ENCODE results near the gene ZSCAN23. TPM values are rescaled to one million over a fixed set of nuclear protein-coding genes. Genes with fewer than 3 reads are reported as not detected.
A peak's percentile ranks its signal among the peaks of the same experiment; 100 is the strongest.

ZSCAN23 gene
- 3.5 TPM for polyA plus RNA-seq (2013, experiment 1 of 2)
- 4.9 TPM for polyA plus RNA-seq (2013, experiment 2 of 2)

DNA sequence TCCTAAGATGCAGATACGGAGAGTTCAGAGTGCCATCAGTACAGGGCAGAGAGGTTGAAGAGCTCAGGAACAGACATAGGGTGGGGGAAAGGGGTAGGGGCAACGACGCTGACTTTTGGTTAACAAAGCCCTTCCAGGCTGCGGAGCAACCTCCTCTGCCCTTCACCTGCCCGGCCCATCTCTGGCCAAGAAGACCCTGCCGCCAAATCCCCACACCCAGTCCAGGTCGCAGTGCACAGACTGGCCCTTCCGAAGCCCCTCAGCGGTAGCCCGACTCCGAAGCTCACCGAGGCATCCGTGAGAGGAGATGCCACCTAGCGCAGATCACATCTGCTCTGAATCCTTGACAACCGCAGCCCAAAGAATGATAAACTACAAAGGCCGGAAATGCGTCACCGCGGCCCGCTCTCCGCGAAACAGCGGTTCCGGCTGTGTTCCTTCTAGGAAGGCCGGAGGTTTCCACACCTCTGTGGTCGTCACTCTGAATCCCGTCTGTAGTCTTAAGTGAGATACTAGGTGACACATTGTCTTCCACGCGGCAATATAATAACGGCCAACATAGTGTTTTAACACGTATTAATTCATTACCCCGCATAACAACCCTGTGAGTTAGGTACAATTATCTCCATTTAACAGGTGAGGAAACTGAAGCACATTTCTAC, at the start of gene ZSCAN23:
Gene ZSCAN23 (minus strand): TSS at position 380 of the 662 bp plus-strand sequence. CDS start 7,225 bp downstream, outside the sequence.
- no peaks in the 10 kb centered on the region for H3K4me1 ChIP-seq (ENCODE audit: control insufficient read depth, insufficient read depth, low read length, poor library complexity, severe bottlenecking)
- H3K36me3 ChIP-seq (ENCODE audit: control insufficient read depth, insufficient read depth, low read length), result no peaks in the 10 kb centered on the region
- H3K9me3 ChIP-seq (ENCODE audit: control insufficient read depth, low read length), result no peaks in the 10 kb centered on the region
- WGBS, 2 experiments (ENCODE audit: insufficient coverage in 2 of 2), result 0 to 1% methylated on average over 22 to 25 of the region's 32 CpGs
- peak within 1 kb of the TSS; percentile 76 for H3K4me3 ChIP-seq (ENCODE audit: extremely low read depth, insufficient read depth, low read length, poor library complexity, severe bottlenecking)
- peak within 1 kb of the TSS; percentile 87 for H3K27ac ChIP-seq (ENCODE audit: low read depth, low read length, severe bottlenecking)

DNA sequence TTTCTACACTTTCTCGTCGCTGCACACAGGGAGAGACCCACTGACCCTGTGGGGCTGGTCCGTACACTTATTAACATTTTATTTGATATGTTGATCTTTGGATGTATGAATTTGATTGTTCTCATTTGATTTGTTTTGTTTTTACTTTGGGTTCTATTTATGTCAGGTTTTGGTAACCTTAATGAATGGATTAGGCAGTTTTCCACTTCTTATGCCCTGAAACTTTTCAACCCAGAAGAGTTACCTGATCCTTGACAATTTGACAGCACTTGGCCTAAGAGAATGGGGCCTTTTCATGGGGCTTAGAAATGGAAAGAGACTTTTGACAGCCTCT, 48.7 kb upstream of the ZSCAN23 start:
- Histone ChIP-seq H3K9me3 (ENCODE audit: control insufficient read depth, low read length) (no peaks in the 10 kb centered on the region), H3K4me3 (ENCODE audit: extremely low read depth, insufficient read depth, low read length, poor library complexity, severe bottlenecking) (no peak overlapping the region), H3K27ac (ENCODE audit: low read depth, low read length, severe bottlenecking) (no peak overlapping the region), H3K4me1 (ENCODE audit: control insufficient read depth, insufficient read depth, low read length, poor library complexity, severe bottlenecking) (no peaks in the 10 kb centered on the region), H3K36me3 (ENCODE audit: control insufficient read depth, insufficient read depth, low read length) (no peaks in the 10 kb centered on the region)
- WGBS, 2 experiments (ENCODE audit: insufficient coverage in 2 of 2), result no CpG with 5 or more reads among the region's 3 CpGs

DNA sequence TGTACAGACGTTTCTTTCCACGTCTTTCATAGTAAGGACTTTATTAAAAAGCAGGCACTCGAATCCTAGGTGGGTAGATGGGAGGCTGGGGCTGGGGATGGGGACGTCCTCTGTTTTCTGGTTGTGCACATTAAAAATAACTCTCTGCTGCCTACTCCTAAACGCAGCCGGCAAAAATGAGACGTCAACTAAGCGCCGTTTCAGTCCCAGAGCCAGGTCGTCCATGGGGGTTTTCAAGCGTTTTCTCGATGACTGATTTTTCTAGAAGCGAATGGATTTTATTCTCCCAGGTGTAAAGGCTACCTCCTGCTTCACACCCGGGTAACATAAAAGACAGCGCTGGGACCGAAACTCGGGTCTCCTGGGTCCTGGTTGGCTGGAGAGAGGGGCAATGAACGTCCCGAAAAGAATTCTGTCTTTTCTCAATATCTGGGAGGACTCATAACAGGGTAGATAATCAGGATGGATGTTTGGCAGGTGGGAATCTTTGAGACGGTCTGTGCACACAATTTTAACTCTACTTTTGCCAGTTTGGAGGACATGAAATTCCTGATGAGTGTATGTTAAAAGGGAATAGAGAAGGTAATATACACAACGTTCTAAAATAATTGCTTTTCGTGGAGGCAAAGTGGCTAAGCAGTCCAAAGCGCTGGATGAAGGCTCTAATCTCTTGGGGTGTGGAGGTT, 47.1 kb upstream of the ZSCAN23 start:
- Histone ChIP-seq H3K27ac (ENCODE audit: low read depth, low read length, severe bottlenecking) (peak overlapping the region; percentile 67), H3K9me3 (ENCODE audit: control insufficient read depth, low read length) (no peaks in the 10 kb centered on the region), H3K4me3 (ENCODE audit: extremely low read depth, insufficient read depth, low read length, poor library complexity, severe bottlenecking) (peak overlapping the region; percentile 67)

DNA sequence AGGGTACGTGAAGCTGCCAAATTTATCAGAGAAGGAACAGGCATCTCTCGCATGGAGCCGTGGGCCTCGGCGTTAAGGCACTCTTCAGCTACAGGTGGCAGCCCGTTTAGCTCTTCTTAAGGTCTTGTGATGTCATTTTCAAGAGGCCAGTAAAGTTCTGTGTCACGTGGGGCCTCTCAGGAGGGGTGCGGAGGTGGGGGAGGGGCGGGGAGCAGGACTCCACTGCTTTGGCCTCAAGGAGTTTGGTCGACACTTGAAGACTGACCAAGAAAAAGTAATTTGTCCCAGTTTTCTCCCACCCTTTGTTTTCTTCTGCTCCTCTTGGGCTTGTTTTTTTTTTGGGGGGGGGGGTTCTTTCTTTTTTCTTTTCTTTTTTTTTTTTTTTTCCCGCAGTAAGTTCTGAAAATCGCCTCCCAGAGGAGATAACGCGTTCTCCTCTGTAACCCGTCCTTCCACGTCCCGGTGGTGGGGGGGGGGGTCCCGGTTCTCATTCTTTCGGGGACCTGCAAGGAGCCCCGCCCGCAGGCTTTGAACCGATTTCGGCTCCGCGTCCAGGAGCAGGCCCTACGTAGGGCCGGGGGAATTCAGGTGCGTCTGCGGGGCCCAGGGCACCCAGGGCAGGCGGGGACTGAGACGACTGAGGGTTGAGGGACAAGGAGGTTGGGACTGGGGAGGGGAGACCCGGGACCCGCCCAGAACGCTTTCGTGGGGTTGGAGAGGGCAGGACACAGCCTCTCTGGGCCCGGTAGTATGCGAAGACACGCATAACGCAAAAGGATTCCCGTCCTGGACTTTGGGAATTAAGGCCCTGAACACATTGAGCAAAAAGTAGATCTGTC, 46.3 kb upstream of the ZSCAN23 start:
- Histone ChIP-seq H3K4me1 (ENCODE audit: control insufficient read depth, insufficient read depth, low read length, poor library complexity, severe bottlenecking) (no peaks in the 10 kb centered on the region), H3K36me3 (ENCODE audit: control insufficient read depth, insufficient read depth, low read length) (no peaks in the 10 kb centered on the region), H3K27ac (ENCODE audit: low read depth, low read length, severe bottlenecking) (peak overlapping the region; percentile 67), H3K9me3 (ENCODE audit: control insufficient read depth, low read length) (no peaks in the 10 kb centered on the region), H3K4me3 (ENCODE audit: extremely low read depth, insufficient read depth, low read length, poor library complexity, severe bottlenecking) (peak overlapping the region; percentile 67)
- 1 to 5% methylated on average over 12 to 20 of the region's 40 CpGs for WGBS, 2 experiments (ENCODE audit: insufficient coverage in 2 of 2)

More for the DNA sequence above, 47.1 kb upstream of the ZSCAN23 start:
- 19 to 34% methylated on average over 12 to 21 of the region's 23 CpGs for WGBS, 2 experiments (ENCODE audit: insufficient coverage in 2 of 2)
- Histone ChIP-seq H3K36me3 (ENCODE audit: control insufficient read depth, insufficient read depth, low read length) (no peaks in the 10 kb centered on the region), H3K4me1 (ENCODE audit: control insufficient read depth, insufficient read depth, low read length, poor library complexity, severe bottlenecking) (no peaks in the 10 kb centered on the region)

DNA sequence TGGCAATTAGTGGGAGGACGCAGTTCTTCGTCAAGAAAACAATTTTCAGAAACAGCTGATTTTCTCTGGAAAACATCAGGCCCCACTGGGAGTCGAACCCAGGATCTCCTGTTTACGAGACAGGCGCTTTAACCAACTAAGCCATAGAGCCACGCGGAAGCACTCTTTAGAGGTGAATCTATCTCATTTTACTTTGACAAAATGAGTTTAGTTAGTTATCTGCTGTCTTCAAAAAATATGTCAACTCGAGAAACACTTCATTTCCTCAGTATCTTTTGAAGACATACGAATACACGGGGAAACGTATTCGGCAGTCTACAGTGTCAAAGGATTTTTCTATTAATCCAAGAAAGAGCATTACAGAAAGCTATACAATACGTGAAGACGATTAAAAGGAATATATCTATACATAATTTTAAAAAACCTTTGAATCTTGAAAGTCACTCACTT, 45.6 kb upstream of the ZSCAN23 start:
- Histone ChIP-seq H3K4me1 (ENCODE audit: control insufficient read depth, insufficient read depth, low read length, poor library complexity, severe bottlenecking) (no peaks in the 10 kb centered on the region), H3K9me3 (ENCODE audit: control insufficient read depth, low read length) (no peaks in the 10 kb centered on the region), H3K36me3 (ENCODE audit: control insufficient read depth, insufficient read depth, low read length) (no peaks in the 10 kb centered on the region), H3K4me3 (ENCODE audit: extremely low read depth, insufficient read depth, low read length, poor library complexity, severe bottlenecking) (peak overlapping the region; percentile 67), H3K27ac (ENCODE audit: low read depth, low read length, severe bottlenecking) (no peak overlapping the region)
- WGBS, 2 experiments (ENCODE audit: insufficient coverage in 2 of 2), result 4 to 10% methylated on average over 2 to 5 of the region's 14 CpGs

DNA sequence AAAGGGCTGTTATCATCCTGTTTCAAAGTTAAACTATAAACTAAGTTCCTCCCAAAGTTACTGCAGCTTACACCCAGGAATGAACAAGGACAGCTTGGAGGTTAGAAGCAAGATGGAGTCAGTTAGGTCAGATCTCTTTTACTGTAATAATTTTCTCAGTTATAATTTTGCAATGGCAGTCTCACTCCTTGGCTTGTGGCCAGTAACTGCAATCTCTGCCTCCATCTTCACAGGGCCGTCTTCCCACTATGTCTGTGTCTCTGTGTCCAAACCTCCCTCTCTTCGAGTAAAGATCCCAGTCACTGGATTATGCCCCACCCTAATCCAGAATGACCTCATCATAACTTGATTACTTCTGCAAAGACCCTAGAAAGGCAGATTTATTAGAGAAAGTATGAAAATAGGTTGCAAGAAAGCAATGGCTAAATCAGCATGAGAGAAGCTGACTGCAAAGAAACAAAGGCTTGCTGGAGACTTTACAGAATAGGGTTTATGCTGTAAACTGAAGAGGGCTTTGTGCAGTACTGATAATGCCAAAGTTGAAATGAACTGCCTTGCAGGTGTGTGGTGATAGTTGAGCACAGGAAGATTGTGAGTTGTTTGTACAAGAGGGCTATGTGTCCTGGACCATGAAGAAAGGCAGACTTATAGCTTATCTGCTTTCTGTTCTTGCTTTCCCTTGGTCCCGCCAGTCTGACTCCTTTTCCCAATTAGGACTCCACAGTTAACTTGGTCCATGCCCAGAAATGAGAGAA, 43.9 kb upstream of the ZSCAN23 start:
- H3K36me3 ChIP-seq (ENCODE audit: control insufficient read depth, insufficient read depth, low read length), result no peaks in the 10 kb centered on the region
- 76 to 100% methylated on average over 1 to 2 of the region's 3 CpGs for WGBS, 2 experiments (ENCODE audit: insufficient coverage in 2 of 2)
- H3K4me1 ChIP-seq (ENCODE audit: control insufficient read depth, insufficient read depth, low read length, poor library complexity, severe bottlenecking), result no peaks in the 10 kb centered on the region
- no peak overlapping the region for H3K4me3 ChIP-seq (ENCODE audit: extremely low read depth, insufficient read depth, low read length, poor library complexity, severe bottlenecking)
- H3K27ac ChIP-seq (ENCODE audit: low read depth, low read length, severe bottlenecking), result no peak overlapping the region
- no peaks in the 10 kb centered on the region for H3K9me3 ChIP-seq (ENCODE audit: control insufficient read depth, low read length)

DNA sequence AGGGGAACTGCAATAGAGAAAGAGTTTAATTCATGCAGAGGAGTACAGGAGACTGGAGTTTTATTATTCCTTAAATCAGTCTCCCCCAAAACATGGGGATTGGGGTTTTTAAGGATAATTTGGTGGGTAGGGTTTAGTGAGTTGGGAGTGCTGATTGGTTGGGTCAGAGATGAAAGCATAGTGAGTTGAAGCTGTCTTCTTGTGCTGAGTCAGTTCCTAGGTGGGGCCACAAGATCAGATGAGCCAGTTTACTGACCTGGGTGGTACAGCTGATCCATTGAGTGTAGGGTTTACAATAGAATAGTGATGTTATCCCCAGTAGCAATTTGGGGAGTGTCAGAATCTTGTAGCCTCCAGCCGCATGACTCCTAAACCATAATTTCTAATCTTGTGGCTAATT, 43.2 kb upstream of the ZSCAN23 start:
- Histone ChIP-seq H3K4me3 (ENCODE audit: extremely low read depth, insufficient read depth, low read length, poor library complexity, severe bottlenecking) (no peak overlapping the region), H3K27ac (ENCODE audit: low read depth, low read length, severe bottlenecking) (no peak overlapping the region), H3K4me1 (ENCODE audit: control insufficient read depth, insufficient read depth, low read length, poor library complexity, severe bottlenecking) (no peaks in the 10 kb centered on the region), H3K9me3 (ENCODE audit: control insufficient read depth, low read length) (no peaks in the 10 kb centered on the region), H3K36me3 (ENCODE audit: control insufficient read depth, insufficient read depth, low read length) (no peaks in the 10 kb centered on the region)
- no CpG with 5 or more reads among the region's 1 CpG for WGBS, 2 experiments (ENCODE audit: insufficient coverage in 2 of 2)

DNA sequence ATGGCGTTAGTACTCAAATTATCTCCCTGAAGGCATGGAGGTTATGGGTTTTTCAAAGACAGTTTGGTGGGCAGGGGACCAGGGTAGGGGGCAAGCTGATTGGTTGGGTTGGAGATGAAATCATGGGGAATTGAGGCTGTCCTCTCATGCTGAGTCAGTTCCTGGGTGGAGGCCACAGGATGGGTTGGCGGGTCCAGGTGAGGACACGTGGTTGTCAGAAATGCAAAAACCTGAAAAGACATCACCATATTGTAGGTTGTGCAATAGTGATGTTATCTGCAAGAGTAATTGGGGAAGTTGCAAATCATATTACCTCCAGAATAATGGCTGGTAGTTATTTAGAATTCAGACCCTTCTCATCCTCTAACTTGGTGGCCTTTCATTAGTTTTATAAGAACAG, 42.2 kb upstream of the ZSCAN23 start:
- Histone ChIP-seq H3K4me1 (ENCODE audit: control insufficient read depth, insufficient read depth, low read length, poor library complexity, severe bottlenecking) (no peaks in the 10 kb centered on the region), H3K4me3 (ENCODE audit: extremely low read depth, insufficient read depth, low read length, poor library complexity, severe bottlenecking) (no peak overlapping the region), H3K9me3 (ENCODE audit: control insufficient read depth, low read length) (no peaks in the 10 kb centered on the region), H3K27ac (ENCODE audit: low read depth, low read length, severe bottlenecking) (no peak overlapping the region), H3K36me3 (ENCODE audit: control insufficient read depth, insufficient read depth, low read length) (no peaks in the 10 kb centered on the region)
- 87 to 88% methylated on average over 1 to 3 of the region's 3 CpGs for WGBS, 2 experiments (ENCODE audit: insufficient coverage in 2 of 2)

DNA sequence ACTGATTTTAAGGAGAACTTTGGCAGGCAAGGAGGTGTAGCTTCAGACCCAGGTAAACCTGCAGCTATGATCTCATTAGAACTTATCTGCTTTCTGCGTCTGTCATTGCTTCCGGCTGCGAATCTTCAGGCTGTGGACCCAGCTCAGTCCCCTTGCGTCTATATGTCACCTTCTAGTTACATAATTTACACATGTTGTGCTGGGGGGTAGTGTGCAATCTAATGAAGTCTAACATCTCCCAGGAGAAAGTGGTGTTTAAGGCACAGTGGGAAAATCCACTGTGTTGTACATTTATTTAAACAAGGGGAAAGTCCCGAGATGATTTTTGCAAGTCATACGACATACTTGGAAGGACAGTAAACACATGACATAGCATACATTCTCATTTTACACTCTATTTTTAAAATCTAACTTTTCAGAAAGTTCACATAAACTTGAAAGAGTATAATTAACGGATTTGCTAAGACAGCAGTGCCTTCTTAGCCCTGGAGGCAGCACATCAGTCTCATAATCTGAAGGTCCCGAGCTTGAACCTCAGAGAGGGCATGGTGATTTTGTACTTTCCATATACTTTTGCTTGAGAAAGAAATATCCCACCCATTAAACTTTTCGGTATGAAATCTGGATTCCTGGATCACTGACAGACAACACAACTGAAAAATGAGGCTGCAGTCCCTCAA, 37.1 kb upstream of the ZSCAN23 start:
- H3K27ac ChIP-seq (ENCODE audit: low read depth, low read length, severe bottlenecking), result no peak overlapping the region
- 81 to 85% methylated on average over 2 to 6 of the region's 9 CpGs for WGBS, 2 experiments (ENCODE audit: insufficient coverage in 2 of 2)

DNA sequence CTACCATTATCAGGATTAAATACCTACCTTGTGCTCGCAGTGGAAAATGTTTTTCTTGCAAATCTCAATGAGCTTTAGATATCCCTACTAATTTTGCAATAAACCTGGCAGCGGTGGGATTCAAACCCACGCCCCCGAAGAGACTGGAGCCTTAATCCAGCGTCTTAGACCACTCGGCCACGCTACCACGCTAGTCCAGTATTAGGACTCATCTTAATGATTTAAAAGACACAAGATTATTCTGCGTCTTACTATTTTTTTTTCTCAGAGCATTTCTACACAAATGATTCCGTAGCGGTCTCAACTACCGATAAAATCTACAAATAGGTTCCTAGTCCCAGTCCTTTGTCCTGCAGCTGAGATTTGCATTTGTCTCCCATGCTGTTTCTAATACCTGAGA, 35.2 kb upstream of the ZSCAN23 start:
- Histone ChIP-seq H3K9me3 (ENCODE audit: control insufficient read depth, low read length) (no peaks in the 10 kb centered on the region), H3K4me1 (ENCODE audit: control insufficient read depth, insufficient read depth, low read length, poor library complexity, severe bottlenecking) (no peaks in the 10 kb centered on the region), H3K4me3 (ENCODE audit: extremely low read depth, insufficient read depth, low read length, poor library complexity, severe bottlenecking) (no peak overlapping the region), H3K27ac (ENCODE audit: low read depth, low read length, severe bottlenecking) (no peak overlapping the region), H3K36me3 (ENCODE audit: control insufficient read depth, insufficient read depth, low read length) (no peaks in the 10 kb centered on the region)
- WGBS, 2 experiments (ENCODE audit: insufficient coverage in 2 of 2), result 86 to 90% methylated on average over 12 of the region's 12 CpGs

More for the DNA sequence above, 37.1 kb upstream of the ZSCAN23 start:
- H3K4me1 ChIP-seq (ENCODE audit: control insufficient read depth, insufficient read depth, low read length, poor library complexity, severe bottlenecking), result no peaks in the 10 kb centered on the region
- H3K4me3 ChIP-seq (ENCODE audit: extremely low read depth, insufficient read depth, low read length, poor library complexity, severe bottlenecking), result no peak overlapping the region
- H3K36me3 ChIP-seq (ENCODE audit: control insufficient read depth, insufficient read depth, low read length), result no peaks in the 10 kb centered on the region
- no peaks in the 10 kb centered on the region for H3K9me3 ChIP-seq (ENCODE audit: control insufficient read depth, low read length)

All from mesodermal cell (in vitro differentiated cells).